ENCODE data around the gene LYSMD4.

The LYSMD4 gene

DNA sequence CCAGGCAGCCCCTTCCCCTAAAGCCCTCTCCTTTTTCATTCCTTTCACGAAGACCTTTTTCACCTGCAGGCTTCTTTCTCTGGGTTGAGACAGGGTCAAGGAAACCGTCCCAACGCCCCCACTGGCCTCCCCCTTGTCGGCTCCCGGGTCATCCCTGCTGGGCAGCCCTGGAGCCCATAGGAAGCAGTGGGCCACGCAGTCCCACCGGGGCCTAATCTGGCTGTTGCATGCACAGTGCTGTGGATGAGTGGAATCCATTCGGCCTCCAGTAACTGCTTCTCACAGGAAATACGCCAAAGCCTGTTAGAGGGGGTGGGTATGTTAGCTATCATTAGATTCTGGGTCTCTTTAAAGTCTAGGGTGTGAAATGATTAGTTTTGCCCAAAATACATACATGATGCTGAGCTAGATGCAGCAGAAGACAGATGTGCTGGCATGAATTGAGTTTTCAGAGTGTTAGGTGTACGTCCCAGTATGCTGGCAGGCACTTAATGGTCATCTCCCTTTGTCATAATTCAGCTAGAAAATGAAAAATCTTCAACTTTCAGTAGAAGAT, 16.6 kb downstream of the LYSMD4 start:
- no peak overlapping the region for H3K4me3 ChIP-seq (ENCODE audit: low read depth, low read length)
- CTCF ChIA-PET, result interaction anchor here (1.2 to 6.2 kb wide), 4 partner anchors 9 to 444 kb away, joined by 5 to 47 read pairs (median 14); no protein-coding TSS in a partner anchor
- DNase-seq (ENCODE audit: low read depth, low spot score), result no peak
- TF ChIP-seq, protein P1, sequence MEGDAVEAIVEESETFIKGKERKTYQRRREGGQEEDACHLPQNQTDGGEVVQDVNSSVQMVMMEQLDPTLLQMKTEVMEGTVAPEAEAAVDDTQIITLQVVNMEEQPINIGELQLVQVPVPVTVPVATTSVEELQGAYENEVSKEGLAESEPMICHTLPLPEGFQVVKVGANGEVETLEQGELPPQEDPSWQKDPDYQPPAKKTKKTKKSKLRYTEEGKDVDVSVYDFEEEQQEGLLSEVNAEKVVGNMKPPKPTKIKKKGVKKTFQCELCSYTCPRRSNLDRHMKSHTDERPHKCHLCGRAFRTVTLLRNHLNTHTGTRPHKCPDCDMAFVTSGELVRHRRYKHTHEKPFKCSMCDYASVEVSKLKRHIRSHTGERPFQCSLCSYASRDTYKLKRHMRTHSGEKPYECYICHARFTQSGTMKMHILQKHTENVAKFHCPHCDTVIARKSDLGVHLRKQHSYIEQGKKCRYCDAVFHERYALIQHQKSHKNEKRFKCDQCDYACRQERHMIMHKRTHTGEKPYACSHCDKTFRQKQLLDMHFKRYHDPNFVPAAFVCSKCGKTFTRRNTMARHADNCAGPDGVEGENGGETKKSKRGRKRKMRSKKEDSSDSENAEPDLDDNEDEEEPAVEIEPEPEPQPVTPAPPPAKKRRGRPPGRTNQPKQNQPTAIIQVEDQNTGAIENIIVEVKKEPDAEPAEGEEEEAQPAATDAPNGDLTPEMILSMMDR (IDR thresholded peaks at IDR 0.05; ENCODE audit: insufficient read depth, low read length, missing control alignments), result no peak
- POLR2A ChIA-PET, result no interaction called here

GRCh38 chr15:99712415-99712814, 20.8 kb downstream of the LYSMD4 start:
- H3K4me3 ChIP-seq (ENCODE audit: low read depth, low read length), result no peak overlapping the region
- no peak for DNase-seq (ENCODE audit: low read depth, low spot score)
- POLR2A ChIA-PET, result no interaction called here
- TF ChIP-seq, protein P1 (IDR thresholded peaks at IDR 0.05; ENCODE audit: insufficient read depth, low read length, missing control alignments), result no peak
- CTCF ChIA-PET, result interaction anchor here (1.4 to 6.2 kb wide), 2 partner anchors 9 to 426 kb away, joined by 4 to 47 read pairs; no protein-coding TSS in a partner anchor

DNA sequence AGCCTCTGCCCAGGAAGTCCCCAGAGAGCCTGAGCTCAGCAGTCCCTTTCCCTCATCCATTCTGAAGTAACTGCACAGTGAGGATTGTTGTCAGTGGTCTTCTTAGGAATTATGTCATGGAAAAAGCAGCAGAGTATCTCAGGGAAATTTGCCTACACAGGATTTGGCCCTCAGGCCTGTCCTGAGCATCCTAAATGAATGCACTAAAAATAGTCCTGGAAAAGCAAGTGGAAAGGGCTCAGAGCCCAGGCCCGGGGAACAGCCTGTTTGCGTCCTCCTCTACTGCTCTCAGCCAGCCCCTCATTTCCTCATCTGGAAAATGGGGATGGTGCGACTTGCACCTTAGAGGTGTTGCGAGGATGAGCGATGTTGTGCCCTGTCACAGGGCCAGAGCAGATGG, 21.6 kb downstream of the LYSMD4 start:
- TF ChIP-seq, protein P1 (IDR thresholded peaks at IDR 0.05; ENCODE audit: insufficient read depth, low read length, missing control alignments), result no peak
- CTCF ChIA-PET, result interaction anchor here (1.4 to 6.2 kb wide), 2 partner anchors 8 to 18 kb away, joined by 5 to 47 read pairs; no protein-coding TSS in a partner anchor
- POLR2A ChIA-PET, result no interaction called here
- H3K4me3 ChIP-seq (ENCODE audit: low read depth, low read length), result no peak overlapping the region
- no peak for DNase-seq (ENCODE audit: low read depth, low spot score)

DNA sequence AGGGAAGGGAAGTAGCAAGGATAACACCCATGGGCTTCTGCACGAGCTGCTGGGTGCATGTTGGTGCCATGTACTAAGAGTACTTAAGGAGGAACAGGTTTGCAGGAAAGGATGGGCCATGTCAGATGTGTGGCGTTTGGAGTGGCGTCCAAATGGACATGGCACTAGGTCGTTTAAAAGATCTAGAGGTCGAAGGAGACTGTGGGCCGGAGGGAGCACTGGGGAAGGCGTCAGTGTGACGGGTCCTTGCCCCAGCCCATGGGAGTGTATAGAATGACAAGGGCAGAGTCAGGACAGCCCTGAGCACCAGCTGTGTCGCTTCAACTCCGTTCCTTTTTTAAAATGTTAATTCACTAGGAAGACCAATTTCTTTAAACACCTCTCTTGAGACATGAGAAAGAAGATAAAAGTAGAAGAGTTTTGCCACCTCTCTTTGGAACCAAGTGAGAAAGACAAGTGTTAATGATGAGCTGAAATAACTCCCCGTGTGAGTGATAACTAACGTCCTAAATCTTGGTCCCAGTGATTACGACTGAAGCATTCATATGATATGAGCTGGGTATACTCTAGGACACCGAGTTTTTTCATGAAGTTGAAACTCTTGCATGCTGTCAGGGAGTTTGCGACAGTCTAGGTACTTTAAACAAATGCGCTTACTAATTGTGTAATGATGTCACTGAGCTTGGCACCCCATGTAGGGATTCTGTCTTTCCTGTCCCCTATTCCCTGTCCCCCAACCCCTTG, 23.8 kb downstream of the LYSMD4 start:
- CTCF ChIA-PET, result interaction anchor here (1.0 to 3.9 kb wide), 6 partner anchors 10 to 437 kb away, joined by 3 to 33 read pairs (median 6); no protein-coding TSS in a partner anchor
- H3K4me3 ChIP-seq (ENCODE audit: low read depth, low read length), result no peak overlapping the region
- POLR2A ChIA-PET, result no interaction called here
- DNase-seq (ENCODE audit: low read depth, low spot score), result no peak
- TF ChIP-seq, protein P1 (IDR thresholded peaks at IDR 0.05; ENCODE audit: insufficient read depth, low read length, missing control alignments), result no peak

DNA sequence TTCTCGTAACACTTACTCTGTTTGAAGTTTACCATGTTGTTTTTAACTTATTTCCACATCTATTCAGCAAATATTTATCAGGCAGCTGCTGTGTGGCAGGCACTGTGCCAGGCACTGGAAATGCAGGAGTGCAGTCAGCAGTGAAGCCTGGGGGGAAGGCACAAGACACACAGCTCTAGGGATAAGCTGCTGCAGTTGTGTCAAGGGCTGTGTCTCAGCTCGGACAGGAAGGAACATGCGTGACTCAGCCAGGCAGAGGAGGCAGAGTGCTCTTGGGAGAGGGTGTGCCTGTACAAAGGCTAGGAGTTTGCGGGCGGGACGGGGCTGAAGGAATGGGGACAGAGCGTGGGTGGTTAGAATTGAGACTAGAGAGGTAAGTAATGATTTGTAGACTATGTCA, 24.7 kb downstream of the LYSMD4 start:
- no peak for DNase-seq (ENCODE audit: low read depth, low spot score)
- no peak overlapping the region for H3K4me3 ChIP-seq (ENCODE audit: low read depth, low read length)
- TF ChIP-seq, protein P1 (IDR thresholded peaks at IDR 0.05; ENCODE audit: insufficient read depth, low read length, missing control alignments), result no peak
- POLR2A ChIA-PET, result interaction anchor here (0.6 to 1.2 kb wide), 2 partner anchors 232 to 436 kb away, joined by 3 to 4 read pairs; no protein-coding TSS in a partner anchor
- CTCF ChIA-PET, result interaction anchor here (1.1 to 3.9 kb wide), 10 partner anchors 9 to 436 kb away, joined by 3 to 33 read pairs (median 4); no protein-coding TSS in a partner anchor
